SK-N-SH treated with all-trans-retinoic acid at 6 μM for 48 hours (cell line): ENCODE data around the gene SLC19A1.

Experiments
- CSDC2 ChIP-seq: fragments of 250-450 bp; sonication (Bioruptor Pico); IDR thresholded peaks from 2 replicates; pipeline ENCODE4 v1.5.0; 2020; ENCODE audit warnings: mild to moderate bottlenecking, moderate library complexity
- ISL1 ChIP-seq: fragments of 250-450 bp; sonication (Bioruptor Pico); IDR thresholded peaks from 2 replicates; pipeline ENCODE4 v2.1.2; 2022; ENCODE audit warnings: mild to moderate bottlenecking, moderate library complexity
- OSR1 ChIP-seq: fragments of 250-450 bp; sonication (Bioruptor Pico); IDR thresholded peaks from 2 replicates; pipeline ENCODE4 v1.8.0; 2022; ENCODE audit warnings: moderate library complexity, mild to moderate bottlenecking, inconsistent platforms
- PATZ1 ChIP-seq: fragments of 250-450 bp; sonication (Bioruptor Pico); IDR thresholded peaks from 2 replicates; pipeline ENCODE4 v1.8.0; 2020; ENCODE audit warnings: mild to moderate bottlenecking, moderate library complexity, borderline replicate concordance
- PPARA ChIP-seq: fragments of 250-450 bp; sonication (Bioruptor Pico); IDR thresholded peaks from 2 replicates; pipeline ENCODE4 v1.5.0; 2020; ENCODE audit warnings: mild to moderate bottlenecking, borderline replicate concordance
- TOX ChIP-seq: fragments of 250-450 bp; sonication (Bioruptor Pico); IDR thresholded peaks from 2 replicates; pipeline ENCODE4 v1.8.0; 2021; ENCODE audit warnings: mild to moderate bottlenecking, moderate library complexity, borderline replicate concordance
- TSHZ2 ChIP-seq: fragments of 250-450 bp; sonication (Bioruptor Pico); IDR thresholded peaks from 2 replicates; pipeline ENCODE4 v1.5.0; 2020; ENCODE audit warnings: mild to moderate bottlenecking, moderate library complexity
- ZFP3 ChIP-seq: fragments of 250-450 bp; sonication (Bioruptor Pico); IDR thresholded peaks from 2 replicates; pipeline ENCODE4 v1.5.0; 2020; ENCODE audit warnings: mild to moderate bottlenecking, moderate library complexity
- ZFP30 ChIP-seq: fragments of 450-650 bp; formaldehyde crosslinking; IDR thresholded peaks from 2 replicates; pipeline ENCODE4 v1.5.0; 2022; ENCODE audit warnings: mild to moderate bottlenecking, moderate library complexity
- ZNF565 ChIP-seq: fragments of 450-650 bp; formaldehyde crosslinking; conservative IDR thresholded peaks from 2 replicates; pipeline ENCODE4 v1.5.0; 2020; ENCODE audit warnings: low read depth, mild to moderate bottlenecking, moderate library complexity

- TF ChIP-seq PATZ1 (no peak), TSHZ2 (no peak), ZFP3 (CRISPR knock-in tag) (no peak), OSR1 (no peak), PPARA (CRISPR knock-in tag) (no peak), TOX (CRISPR knock-in tag) (no peak), ZNF565 (no peak), ZFP30 (CRISPR knock-in tag) (no peak), ISL1 (CRISPR knock-in tag) (no peak), CSDC2 (CRISPR knock-in tag) (no peak)
These were observed 37.5 kb downstream of the SLC19A1 start for GRCh38 chr21:45504516-45505415.
